Anterior cingulate cortex (tissue), 58 donors: ENCODE results near the gene JAKMIP3.

Experiments
- DNase-seq, 58 donors: peaks; one replicate each; lab custom pipeline; 2025; lab: John Stamatoyannopoulos, UW

JAKMIP3 gene

DNA sequence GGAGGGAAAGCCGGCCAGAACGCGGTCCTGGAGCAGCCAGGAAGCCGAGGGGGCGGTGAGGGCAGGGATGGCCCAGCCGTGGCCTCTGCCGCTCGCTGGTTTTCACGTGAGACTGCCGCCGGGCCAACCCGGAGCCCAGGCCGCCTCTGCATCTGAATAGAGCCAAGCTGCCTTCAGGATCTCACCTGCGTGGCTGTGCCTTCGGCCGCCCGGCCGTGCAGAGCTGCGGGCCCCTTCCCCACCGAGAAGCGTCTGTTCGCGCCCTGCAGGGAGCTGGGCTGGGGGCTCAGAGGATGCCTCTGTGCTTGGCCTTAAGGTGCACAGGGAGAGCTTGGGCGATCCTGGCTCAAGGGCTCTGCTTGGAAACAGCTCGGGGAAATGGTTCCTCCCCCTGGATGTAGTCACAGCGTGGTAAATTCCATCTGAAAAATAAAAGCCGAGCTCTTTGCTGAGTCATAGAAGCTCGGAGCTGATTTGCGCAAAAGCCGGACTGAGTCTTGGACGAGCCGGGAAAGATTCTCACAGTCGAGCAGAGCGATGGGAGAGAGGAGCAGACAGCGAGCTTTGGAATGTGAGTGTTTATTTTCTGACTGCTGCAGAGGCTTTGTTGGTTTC lies at the start of gene JAKMIP3:
Gene JAKMIP3 (plus strand): TSS at position 456 of the 615 bp plus-strand sequence. CDS start 38,863 bp downstream, outside the sequence.
- peak in 49 of 58 donors; percentile 31 to 84 (median 67) for DNase-seq

GRCh38 chr10:132016514-132016913 lies 49.2 kb upstream of the JAKMIP3 start:
- DNase-seq, result no peak

GRCh38 chr10:132018446-132018845 lies 47.3 kb upstream of the JAKMIP3 start:
- no peak for DNase-seq

DNA sequence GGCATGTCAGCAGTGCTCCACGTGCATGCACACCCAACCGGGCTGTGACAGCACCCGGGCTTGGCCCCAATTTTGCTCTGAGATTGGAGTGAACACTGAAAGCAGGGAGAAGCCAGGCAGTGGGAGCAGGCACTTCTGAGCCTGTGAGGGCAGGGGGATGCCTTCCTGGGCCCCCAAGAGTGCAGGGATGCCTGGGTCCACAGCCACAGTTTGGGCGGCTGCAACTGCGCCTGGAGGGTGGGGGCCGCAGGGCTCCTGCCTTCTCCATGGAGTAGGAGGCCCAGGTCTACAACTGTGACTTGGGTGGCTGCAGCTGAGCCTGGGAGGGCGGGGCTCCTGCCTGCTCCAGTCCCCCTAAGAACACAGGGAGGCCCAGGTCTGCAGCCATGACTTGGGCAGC lies 46.4 kb upstream of the JAKMIP3 start:
- DNase-seq, result no peak

DNA sequence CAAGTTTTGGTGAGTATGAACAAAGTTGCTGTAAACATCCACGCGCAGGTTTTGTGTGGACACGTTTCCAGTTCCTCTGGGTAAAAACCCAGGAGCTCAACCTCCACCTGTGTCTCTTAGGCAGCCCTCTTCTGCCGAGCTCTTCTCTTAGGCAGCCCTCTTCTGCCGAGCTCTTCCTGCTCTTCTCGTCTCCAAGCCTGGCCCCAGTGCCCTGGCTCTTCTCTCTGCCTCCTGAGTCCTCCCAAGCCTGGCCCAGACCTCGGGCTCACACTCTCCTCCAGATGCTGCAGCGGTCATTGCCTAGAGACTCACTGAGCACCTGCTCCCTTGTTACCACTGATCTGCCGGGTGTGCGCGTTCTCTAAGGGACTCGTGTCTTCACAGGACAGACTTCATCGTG lies 45.3 kb upstream of the JAKMIP3 start:
- no peak for DNase-seq

- DNase-seq, result no peak
Observed at GRCh38 chr10:132021046-132021445, 44.7 kb upstream of the JAKMIP3 start.

- DNase-seq, result no peak
Observed at GRCh38 chr10:132021504-132022143, 44.1 kb upstream of the JAKMIP3 start.

DNA sequence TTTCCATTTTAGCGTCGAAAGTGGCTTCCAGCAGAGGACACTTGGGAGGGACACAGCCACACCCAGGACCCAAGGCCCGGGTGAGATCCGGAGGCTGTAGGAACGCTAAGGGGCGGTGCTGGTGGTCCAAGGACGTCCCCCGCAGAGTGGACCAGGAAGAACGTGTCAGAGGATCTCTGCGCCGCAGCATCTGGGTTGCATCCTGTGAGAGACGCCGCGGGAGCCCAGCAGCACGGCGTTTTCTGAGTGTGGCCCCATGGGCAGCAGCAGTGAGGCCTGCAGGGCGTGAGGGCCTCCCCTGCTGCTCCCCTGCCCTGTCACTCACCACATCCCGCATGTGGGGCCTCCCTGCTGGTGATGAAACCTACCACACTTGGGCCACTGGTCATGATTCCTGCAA lies 43.5 kb upstream of the JAKMIP3 start:
- no peak for DNase-seq

DNA sequence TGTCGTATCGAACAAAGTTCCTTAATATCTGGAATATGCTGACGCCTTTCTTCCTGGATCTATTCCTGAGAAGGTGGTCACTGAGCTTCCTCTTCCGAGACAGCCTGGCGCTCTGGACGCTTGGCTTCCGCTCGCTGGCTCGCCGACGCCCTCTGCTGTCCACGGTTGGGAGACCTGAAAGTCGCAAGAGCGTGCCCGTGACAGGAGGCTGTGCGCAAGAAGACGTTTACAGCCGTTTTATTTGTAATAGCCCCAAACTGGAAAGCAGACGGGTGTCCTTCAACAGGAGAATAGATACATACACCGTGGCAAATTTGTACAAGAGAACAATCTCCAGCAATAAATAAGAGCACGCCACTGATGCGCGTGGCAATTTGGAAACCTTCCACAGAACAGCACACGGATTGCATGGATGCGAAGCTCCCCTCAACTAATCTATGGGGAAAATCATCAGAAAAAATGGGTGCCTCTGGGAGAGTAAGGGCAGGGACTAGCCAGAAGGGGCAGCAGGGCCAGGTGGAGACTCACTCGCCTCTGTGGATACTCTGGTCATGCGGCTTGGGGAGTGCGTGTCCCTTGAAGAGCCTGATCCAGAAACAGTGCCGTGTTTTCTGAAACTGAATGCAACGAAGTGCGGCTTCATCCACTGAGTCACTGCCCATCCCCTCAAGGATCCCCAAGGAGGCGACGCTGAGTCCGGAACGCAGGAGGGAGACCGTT lies 42.5 kb upstream of the JAKMIP3 start:
- DNase-seq, result peak in 55 of 58 donors; percentile 23 to 87 (median 67)

GRCh38 chr10:132027423-132027983 lies 38.2 kb upstream of the JAKMIP3 start:
- DNase-seq, result no peak

DNA sequence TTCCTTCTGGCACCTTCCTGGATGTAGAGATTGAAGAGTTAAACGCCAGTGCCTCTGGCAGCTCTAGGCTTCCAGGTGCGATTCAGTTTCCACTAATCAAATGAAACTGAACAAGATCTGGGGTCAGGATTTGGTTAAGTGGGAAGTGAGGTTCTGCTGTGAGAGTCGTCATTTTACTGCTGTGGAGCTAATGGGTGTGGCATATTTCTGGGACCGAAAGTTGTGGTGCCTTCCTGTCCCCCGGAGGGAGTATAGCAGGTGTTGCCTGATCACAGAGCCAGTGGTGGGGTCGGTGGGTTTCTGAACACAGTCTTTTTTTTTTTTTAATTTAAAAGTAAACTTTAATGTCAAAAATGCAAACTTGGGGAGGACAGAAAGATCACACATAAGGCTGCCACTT lies 37.0 kb upstream of the JAKMIP3 start:
- DNase-seq, result no peak

DNA sequence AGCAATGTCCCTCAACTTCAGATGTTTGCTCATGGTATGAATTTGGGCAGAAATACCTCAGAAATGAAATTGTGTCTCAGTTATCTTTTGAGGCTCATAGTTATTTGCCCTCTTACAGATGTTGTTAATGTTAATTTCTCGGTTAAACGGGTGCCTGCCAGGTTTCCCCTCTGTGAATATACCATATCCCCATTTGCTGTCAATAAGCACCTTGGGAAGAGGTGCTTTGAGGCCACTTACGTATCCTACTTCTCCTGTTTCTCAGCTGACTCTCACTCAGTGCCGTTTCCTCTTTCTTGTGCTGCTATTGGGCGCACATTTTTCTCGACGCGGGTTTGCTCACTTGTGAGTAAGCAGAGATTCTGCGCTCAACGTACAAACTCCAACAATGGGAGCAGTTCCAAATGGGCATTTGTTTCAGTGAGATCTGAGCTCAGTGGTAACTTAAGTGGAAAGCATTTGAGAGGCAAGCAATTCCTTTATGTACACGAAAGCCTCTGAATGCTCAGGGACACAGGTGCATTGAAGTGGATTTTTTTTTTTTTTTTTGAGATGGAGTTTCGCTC lies 34.8 kb upstream of the JAKMIP3 start:
- DNase-seq, result peak in 1 of 58 donors; percentile 9

DNA sequence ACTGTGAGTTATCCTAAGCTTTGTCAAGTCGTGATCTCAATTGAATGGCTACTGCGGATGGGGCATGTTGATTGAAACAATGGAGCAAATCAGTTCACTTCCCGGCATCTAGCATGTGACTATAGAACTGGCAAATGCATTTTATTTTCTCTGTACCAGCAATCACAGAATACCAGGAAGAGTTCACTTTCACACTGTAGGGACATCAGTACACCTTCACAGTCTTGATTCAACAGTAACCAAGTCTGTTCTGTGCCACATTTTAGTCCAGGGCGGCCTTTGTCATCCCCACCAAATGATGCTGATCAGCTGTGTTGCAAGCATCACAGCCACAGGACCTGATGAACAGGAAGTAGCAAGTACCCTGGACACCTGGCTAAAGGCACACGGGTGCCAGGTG lies 32.1 kb upstream of the JAKMIP3 start:
- DNase-seq, result no peak

- no peak for DNase-seq
Observed at GRCh38 chr10:132035476-132035875, 30.3 kb upstream of the JAKMIP3 start.

GRCh38 chr10:132036153-132036886 lies 29.4 kb upstream of the JAKMIP3 start:
- peak in 34 of 58 donors; percentile 14 to 71 (median 50) for DNase-seq

- DNase-seq, result peak in 38 of 58 donors; percentile 16 to 69 (median 48)
Observed at GRCh38 chr10:132036887-132037675, 28.7 kb upstream of the JAKMIP3 start.

DNA sequence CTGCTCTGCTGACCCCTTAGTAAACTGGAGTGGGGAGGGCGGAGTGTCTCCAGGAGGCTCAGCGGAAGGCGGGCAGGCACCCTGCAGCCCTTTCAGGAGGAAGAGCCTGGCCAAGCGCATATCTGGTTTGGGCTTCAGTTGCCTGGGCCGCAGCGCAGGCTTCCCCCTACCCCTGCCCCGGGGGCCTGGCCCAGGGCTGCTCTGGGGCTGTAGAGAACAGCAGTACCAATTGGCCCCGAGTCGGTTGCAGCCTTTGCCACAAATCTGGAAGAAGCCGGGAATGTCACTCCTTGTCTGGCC lies 28.1 kb upstream of the JAKMIP3 start:
- no peak for DNase-seq

DNA sequence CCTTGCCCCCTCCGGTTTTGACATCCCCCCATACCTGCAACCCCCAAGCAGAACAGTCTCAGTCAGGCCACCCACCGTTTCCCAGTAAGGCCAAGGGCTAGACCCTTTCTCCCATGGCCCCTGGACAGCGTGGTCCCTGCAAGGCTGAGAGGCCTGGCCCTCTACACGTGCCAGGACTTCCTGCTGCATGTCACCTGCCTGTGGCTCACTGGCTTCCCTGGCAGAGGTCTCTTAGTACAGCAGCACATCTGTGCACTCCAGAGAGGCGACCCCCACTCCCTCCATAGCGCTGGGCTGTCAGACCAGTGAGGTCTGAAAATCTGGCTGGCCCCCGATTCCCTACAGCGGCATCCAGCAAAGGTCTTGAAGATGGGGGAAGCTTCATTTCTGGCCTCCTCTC lies 26.4 kb upstream of the JAKMIP3 start:
- no peak for DNase-seq

DNA sequence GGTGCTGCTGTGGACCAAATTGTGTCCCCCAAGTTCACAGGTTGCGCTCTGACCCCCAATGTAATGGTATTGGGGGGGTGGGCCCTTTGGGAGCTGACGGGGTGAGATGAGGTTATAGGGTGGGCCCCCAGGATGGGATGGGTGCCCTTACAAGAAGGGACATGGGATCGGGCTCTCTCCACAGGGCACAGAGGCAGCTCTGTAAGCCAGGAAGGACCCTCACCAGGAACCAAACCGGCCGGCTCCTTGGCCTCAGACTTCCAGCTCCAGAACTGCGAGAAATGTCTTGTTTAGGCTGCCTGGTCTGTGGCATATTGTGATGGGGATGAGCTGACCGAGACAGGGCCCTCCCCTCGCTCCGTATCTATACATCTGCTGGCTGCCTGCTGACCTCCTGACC lies 25.7 kb upstream of the JAKMIP3 start:
- DNase-seq, result no peak

- DNase-seq, result no peak
Observed at GRCh38 chr10:132041340-132041739, 24.4 kb upstream of the JAKMIP3 start.
